ENCODE results near the gene ADAM33.

Gene ADAM33

DNA sequence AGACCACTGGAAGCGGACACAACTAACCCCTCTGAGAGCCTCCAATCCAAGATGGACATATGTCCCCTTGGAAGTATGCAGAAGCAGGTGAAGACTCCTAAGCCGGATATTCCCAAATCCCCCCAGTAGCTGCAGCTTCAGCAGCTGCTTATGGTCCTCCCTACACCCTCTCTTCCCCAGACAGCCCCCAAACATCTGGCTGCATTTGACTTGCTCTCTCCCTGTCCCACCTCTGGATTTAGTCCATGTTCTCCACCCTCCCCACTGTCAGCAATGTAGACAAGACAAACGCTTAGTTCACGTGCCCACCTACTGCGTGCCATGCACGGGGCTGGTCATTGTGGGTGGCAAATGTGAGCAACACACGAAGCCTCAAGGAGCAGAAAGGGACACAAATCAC lies 4.6 kb upstream of the ADAM33 start:
- no peak for DNase-seq (ENCODE audit: low read depth)

DNA sequence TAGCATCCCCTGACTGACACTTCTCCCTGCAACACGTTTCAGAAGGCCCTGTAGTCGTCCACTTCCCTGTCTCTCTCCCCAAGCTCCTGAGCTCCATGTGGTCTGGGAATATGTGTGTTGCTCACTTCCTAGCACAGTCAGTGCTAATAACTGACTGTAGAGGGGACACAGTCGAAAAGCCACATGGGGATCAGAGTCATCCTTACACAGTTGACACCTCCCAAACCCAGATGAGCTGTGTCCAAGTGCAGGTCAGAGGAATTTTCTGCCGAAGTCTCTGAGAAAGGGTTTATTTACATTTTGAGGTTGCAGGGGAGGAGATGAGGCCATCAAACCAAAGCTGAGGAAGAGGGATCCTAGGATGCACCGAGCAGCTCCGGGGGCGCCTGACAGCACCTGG lies 3.5 kb upstream of the ADAM33 start:
- DNase-seq (ENCODE audit: low read depth), result no peak

DNA sequence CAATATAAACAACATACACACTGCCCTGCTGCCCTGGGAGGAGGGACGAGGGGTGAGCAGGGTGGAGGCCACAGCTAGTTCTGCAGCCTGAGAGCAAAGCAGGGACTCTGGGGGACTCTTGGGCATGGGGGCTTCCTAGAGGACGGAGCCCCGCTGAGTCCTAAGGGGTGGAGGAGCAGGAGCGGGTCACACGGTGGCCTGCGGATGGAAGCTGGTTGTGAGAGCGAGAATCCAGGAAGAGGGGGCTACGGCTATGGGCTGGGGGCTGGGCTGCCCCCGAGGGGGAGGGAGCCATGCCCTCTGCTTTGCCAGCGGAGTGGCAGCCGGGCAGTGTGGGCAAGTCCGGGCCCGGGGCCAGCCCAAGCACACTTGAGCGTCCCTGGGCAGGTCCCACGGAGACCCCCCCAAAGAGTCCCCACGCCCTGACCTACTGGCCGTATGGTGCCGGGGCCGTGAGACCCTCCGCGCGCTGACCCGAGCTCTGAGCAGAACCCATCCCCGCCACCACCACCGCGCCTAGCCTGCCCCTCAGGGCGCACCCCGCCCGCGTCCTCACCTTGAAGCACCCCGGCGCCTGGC lies 369 bp downstream of the ADAM33 start:
- DNase-seq (ENCODE audit: low read depth), result no peak

DNA sequence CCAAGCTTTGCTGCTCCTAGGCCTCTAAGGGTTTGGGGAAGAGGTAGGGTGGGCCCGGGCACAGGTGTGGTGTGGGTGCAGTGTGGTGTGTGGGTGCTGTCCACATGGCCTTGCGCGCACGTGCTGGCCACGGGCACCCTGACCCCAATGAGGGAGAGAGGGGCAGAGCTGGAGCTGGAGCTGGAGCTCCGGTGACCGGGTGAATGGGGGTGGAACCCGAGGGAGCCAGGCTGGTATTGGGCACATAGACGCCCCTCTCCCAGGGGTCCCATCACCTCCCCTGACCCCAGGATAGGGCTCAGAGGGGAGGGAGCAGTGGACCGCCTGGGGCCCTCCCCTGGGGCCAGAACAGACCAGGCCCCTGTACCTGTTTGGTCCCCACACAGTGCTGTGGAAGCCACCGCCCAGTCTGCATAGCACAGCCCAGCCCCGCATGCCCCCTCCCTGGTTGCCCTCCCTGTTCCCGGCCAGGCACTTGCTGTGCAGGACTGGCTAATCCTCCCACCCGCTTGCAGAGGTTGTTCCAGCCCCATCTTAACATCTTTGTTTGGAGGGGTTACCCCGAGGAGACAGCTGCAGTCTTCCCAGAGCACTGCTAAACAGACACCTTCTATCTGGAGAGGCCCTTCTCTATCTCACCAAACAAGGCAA lies 984 bp downstream of the ADAM33 start:
- DNase-seq (ENCODE audit: low read depth), result no peak

DNA sequence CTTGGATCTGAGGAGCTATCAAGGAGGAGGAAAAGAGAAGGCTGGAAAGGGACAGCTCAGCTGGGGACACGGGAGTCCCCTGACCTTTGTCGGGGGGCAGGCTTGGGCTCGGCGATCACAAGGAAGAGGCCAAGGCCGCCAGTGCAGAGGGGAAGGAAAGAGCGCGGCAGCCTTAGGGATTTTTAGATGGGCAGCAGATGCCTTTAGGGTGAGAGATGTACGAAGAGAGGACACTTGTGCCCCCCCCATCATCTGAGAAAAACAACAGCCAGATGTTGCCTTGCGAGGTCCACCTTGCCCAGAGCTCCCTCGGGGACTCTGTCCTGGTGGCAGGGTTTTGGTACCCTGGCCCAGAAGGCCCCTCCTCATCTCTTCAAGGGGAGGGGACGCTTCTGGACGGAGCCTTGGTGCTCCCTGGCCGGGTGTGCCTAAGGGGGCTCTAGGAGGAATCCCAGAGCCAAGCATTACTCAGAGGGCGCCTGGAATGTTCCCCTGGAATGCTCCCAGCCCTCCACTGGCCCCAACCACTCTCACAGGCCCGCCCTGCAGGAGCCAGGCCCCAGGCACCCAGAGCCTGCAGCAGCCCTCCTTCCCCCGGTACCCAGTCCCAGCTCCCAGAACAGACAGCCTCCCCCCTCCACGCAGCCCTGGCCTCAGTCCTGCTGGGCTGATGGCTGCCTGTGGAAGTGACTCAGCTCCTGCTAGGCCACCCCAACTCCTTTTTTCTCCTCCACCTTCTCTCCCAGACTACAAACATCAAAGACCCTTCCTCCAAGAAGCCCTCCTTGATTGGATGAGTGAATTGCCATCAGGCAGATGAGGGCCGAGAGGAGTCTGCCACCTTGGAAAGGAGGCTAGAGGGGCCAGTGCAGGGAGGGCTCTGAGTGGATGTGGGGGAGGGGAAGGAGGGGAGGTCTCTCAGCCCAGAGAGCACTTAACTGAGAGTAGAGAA lies 1.8 kb downstream of the ADAM33 start:
- DNase-seq (ENCODE audit: low read depth), result no peak

DNA sequence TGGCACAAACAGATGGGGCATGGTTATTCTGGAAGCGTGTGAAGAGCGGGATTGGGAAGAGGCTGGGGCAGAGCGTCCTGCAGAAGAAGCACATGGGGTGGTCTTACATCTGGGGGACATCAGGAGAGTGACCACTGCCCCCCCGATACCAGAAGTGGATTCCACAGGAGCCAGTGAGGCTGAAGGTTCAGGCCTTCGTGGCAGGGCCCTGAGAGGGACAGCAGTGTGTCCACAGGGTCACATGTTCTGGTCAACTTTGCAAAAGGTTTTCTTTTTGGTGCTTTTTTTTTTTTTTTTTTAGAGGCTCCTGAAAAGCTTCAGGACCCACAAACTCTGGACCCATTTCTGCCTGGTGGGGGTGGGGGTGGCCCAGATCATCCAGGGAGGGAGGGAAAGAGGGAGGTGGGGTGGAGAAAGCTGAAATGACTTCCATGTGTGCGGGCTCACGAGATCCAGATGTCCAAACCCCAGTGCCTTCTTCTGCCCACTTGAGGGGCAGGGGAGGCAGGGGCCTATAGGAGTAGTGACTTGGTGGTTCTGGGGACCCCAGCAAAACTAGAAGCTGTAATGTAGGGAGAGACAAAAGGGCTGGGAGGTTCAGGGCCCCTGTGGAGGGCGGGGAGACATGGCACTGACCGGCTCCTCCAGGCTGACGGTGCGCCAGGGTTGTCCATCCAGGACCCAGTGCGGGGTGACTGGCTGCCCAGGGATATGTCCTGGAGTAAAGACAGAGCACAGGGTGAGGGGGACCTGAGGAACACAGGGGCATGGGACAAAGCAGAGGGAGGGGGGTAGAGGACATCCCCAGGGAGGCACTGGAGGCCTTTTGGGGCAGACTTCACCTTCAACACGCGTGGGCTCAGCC lies 2.7 kb downstream of the ADAM33 start:
- DNase-seq (ENCODE audit: low read depth), result no peak

DNA sequence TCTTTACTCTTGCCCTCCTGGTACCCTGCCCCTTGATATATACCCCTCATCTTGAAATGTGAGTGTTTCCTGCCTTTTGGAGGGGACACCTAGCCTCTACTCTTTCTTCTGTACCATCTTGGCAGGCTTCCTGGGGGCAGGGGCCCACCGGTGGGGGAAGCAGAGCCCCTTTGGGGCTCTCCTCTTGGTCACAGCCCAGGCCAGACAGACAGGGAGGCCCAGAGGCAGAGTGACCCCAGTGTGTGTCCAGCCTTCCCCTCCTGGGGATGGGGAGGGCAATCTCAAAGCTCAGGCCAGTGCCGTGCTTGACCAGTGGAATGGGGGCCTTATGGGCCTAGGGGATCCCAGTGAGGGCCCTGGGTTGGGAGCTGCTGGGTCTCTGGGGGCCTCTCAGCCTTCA lies 3.6 kb downstream of the ADAM33 start:
- DNase-seq (ENCODE audit: low read depth), result no peak

DNA sequence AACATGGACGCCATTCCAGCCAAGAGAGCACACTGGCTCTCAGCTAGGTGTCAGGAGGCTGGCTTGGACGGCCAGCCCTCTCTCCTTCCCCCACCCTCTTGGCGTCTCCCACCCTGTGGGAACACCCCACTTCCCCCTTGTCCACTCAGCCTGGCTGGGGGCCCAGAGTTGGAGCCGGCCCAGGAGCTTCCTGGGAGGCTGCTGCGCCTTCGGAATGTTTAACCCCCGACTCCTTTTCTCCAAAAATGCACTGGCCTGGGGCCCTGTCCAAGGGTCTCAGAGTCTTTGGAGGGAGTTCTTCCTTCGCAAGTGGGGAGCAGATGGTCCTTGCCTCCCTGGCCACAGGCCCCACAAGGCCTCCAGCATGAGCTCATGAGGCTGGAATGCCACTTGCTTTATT lies 4.1 kb downstream of the ADAM33 start:
- DNase-seq (ENCODE audit: low read depth), result no peak

DNA sequence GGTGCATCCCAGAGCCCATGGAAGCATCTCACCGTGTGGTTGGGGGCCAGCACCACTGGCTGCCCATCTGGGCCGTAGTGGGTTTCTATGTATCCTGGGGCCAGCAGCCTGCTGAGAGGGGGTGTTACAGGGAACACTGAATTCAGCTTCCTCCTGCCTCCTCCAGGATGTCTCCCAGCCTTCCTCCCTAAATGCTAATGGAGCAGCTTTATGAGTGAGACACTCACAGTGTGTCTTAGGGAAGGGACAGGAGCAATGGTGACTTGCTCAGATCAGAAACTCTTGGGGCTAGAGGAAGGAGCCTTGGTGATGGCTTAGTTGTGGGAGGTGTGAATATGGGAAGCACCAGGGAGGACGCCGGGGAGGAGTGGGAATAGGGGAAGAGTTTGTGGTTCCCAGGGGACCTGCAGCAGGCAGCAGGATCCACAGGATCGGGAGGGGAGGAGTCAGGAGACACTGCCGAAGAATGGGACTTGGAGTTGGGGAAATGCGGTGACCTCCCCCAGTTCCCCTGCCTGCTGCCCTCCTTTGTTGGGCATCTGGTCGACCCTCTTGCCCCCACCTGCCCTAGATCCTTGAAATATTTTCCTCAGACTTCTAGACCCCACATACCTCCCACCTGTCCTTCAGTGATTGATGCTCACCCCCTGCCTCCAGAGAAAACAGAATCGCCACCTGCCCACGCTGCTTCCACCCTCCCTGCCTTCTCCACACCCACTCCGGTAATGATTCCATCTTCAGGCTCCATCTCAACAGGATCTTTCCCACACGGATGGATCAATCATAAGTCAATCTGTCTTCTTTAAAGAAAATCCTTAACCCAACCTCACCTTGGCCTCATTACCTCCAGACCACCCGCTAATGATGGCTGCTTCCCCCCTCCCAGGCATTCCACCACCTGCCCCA lies 6.6 kb downstream of the ADAM33 start:
- DNase-seq (ENCODE audit: low read depth), result no peak

DNA sequence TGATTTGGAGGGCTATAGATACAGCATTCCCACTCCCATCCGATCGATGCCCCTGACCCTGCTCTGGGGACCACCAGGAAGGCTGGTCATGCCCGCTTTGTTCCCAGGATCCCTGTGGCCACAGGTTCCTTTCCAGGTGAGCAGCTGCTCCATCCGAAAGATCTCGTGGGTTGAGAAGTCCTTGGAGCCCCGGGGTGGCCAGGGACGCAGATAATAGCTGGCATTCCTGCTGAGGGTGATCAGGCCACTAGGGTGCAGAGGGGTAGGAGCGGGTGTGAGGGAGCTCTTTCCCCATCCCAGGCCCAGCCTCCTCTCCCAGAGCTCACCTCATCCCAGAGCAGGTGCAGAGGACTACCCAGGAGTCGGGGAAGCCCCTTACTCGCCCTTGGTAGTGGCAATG lies 7.4 kb downstream of the ADAM33 start:
- no peak for DNase-seq (ENCODE audit: low read depth)

DNA sequence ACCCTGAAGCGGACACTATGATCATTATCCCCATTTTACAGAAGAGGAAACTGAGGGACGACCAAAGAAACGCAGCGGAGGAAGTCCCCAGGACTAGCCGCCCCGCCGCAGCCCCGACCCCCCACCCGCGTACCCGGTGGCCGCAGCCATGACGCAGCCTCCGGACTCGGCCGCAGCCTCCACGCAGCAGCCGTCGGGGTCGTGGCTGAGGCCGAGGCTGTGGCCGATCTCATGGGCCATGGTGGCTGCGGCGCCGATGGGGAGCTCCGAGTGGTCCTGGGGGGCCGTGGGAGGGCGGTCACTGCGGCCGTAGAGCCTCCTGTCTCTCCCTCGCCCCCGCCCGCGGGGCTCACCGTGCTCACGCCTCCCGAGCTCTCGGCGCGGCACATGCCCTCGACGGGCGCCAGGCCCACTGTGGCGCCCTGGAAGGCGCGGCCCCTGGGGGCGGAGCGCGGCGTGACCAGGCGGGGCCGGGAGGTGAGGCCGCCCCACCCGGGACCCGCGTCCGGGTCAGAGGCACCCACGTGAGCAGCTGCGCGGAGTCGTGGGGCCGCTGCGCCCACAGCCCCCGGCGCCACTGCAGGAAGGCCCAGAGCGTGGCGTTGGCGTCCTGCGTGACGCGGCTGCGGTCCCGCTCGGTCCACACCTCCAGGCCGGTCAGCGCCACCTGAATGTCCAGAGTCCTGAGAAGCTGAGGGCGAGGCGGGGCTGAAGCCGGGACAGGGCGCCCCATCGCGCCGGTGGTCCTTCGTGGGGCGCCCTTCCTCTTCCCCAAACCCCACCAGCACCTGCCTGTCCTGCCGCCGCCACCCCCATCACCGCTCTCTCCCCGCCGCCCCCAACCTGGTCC lies 8.4 kb downstream of the ADAM33 start:
- DNase-seq (ENCODE audit: low read depth), result no peak

DNA sequence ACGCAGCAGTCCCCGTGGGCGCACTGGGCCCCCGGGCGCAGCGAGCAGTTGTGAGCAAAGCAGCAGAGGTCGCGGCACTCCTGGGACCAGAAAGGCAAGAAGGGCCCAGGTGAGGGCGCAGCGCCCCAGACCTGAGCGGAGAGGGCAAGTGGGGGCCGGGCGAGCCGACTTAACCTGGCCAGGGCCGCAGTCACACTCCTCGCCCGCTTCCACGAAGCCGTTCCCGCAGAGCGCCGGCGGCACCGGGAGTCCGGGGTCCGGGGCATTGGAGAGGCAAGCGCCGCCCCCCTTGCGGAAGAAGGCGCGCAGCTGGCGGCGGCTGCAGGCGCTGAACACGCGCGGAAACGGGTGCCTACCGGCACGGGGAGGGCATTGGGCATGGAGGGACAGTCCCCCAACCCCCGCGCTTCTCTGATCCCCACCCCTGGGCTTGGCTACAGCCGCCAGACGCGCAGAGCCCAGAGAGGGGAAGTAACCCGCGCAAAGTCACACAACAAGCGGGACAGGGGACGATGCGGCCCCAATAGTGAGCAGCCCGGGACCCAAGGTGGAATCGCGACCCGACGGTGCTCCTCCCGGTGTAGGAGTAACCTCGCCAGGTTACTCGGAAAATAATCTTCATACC lies 9.2 kb downstream of the ADAM33 start:
- no peak for DNase-seq (ENCODE audit: low read depth)

DNA sequence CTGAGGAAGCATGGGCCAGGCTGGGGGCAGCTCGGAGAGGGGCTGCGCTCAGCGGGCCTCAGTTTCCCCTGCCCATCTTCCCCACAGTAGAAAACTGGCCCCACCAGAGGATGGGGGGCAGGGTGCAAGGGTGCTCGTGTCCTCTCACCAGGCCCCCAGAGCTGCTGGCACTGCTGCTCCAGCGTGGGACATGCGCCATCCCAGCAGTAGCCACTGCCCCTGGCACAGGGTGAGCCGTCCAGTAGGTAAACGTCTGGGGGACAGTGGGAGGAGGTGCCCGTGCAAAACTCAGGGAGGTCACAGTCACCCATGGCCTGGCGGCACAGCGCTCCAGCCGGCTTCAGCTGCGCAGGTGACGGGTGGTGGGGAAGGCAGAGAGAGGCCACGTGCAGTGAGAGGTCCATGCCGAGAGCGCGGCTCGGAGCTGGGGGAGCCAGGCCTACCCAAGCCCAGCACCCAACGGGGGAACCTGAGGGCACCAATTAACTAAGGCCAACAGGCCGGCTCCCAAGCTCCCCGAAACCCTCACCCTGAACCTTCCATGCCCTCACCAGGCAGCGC lies 9.7 kb downstream of the ADAM33 start:
- DNase-seq (ENCODE audit: low read depth), result no peak

DNA sequence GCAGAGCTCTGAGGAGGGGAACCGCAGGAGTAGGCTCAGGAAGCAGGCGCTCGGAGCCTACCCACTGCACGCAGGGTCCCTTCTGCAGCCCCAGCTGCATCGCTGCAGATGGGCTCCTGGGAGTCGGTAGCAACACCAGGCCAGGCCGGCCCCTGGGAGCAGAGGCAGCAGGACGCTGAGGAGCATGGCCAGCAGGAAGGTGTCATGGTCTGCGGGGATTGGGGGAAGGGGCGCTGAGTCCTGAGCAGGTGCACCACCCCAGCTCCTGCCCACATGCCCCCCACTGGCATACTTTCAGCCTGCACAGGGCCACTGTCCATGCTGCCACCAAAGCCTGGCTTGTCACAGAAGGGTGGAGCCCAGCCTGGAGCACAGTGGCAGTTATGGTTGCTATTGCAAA lies 10.9 kb downstream of the ADAM33 start:
- DNase-seq (ENCODE audit: low read depth), result no peak

DNA sequence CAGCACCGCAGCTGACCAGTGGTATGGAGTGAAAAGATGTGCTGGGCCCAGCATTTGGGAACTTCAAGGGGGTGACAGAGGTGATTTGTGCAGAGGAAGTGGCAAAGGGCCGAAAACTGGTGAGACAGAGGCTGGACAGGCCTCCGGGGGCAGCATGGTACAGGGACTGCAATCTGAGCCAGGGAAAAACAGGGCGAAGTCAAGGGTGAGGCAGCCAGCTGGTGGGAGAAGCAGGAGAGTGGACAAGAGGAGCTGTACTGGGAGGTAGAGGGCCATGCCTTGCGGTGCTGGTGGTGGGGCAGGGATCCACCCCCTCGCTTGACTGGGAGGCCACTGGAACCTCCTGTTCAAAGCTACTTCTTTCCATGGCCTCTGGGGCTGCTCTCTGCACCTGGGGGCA lies 11.3 kb downstream of the ADAM33 start:
- no peak for DNase-seq (ENCODE audit: low read depth)

DNA sequence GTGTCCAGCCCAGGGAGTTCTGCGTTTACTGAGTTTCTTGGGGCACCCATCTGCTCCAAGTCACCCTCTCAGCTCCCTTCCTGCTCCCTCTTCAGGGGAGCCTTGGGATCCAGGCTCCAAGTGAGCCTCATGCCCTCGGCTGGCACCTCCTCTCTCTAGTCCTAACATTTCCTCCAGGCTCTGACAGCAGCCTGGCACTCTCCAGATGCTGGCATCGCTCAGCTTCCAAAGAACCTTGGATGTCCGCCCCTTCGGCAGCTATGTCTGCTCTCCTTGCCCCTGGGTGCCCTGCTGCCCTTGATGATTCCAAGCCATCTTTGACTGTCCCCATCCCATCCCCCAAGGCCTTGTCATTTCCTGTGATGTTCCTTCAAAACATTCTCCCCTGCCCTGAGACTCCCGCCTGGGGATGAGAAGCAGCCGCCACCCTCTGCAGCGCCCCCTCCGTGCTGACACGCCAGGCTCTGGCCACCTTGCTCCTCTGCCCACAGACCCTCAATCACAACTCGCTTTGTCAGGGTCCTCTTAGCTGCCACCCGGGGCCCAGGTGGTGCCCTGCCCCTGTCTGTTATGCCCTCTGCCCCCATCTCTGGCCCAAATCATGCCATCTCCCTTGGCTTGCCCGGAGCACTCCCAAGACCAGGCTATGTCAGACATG lies 12.0 kb downstream of the ADAM33 start:
- no peak for DNase-seq (ENCODE audit: low read depth)

DNA sequence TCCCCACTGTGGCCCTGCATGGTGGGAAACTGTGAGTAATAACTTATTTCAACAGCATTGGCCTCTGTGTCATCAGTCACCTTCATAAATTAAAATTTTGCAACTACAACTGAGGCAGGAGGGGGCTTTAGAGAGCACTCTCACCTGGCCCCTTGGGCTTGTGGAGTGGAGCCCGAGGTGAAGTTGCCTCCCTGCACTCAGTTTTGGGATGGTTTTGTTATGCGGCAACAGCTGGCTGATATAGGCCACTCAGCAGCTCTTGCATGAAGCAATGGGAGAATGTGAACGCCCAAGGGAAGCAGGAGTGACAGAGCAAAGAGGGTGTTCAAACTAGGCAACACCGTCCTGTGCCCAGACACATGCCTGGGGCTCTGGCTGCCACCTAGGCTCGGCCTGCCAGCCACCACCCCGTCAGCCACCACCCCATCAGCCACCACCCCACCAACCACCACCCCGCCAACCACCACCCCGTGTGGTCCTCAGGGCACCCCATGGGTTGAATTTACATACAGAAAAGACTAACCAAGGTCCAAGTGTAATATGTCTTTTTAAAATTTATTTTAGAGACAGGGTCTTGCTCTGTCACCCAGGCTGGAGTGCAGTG lies 14.3 kb downstream of the ADAM33 start:
- no peak for DNase-seq (ENCODE audit: low read depth)

DNA sequence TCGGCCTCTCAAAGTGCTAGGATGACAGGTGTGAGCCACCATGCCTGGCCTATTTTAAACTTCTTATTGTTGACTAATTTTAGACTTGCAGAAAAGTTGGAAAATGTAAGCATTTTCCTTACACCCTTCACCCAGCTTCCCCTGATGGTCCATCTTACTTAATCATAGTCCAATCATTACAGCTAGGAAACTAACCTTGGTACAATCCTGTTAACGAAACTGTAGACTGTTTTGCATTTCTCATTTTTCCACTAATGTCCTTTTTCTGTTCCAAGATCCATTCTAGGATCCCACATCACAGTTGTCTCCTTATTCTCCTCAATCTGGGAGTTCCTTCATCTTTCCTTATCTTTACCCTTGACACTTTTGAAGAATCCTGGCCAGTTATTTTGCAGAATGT lies 18.0 kb downstream of the ADAM33 start:
- DNase-seq (ENCODE audit: low read depth), result no peak
